Epithelial cell of proximal tubule (primary cell): ENCODE results near the gene C1QTNF1. TPM values are rescaled to one million over a fixed set of nuclear protein-coding genes. Genes with fewer than 3 reads are reported as not detected.

ENCODE experiments used
- DNase-seq: peaks from one replicate; pipeline ENCODE4 v3.0.0-alpha.2; 2011; ENCODE audit warnings: low read depth
- H3K4me3 ChIP-seq: 2 replicates; pipeline ENCODE4 v1.5.1; 2011; ENCODE audit warnings: low read depth, mild to moderate bottlenecking, low read length
- total RNA-seq: library from RNA; depleted of rRNA; stranded (reverse); fragments of >200 nt; gene quantifications from 2 replicates; pipeline ENCODE4 v1.2.3, GENCODE V29; 2015
- TF ChIP-seq, protein P1 (sequence below): conservative IDR thresholded peaks from 2 replicates; pipeline ENCODE4 v1.5.1; 2012; ENCODE audit warnings: low read depth, mild to moderate bottlenecking, low read length

C1QTNF1 gene
- total RNA-seq, 1 donor from 2014 or later, result 2.1 TPM

DNA sequence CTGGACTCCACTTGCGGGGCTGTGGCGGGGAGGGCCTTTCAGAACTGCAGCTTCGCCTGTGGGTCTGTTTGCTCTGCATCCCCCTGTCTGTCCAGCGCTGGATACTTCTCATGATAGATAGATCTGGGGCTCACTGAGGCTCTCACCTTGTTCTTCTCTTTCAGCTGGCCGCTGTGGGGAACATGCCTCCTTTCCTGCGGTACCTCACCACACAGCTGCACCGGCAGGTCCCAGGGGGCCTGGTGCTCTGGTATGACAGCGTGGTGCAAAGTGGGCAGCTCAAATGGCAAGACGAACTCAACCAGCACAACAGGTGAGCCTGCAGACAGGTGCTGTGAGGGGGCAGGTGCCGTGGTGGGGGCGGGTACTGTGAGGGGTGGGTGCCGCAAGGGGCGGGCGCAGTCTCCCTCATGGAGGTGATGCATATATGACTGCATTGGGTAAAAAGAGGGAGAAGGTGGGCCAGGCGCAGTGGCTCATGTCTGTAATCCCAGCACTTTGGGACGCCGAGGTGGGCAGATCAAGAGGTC lies 56.9 kb downstream of the C1QTNF1 start:
- DNase-seq, result no peak
- TF ChIP-seq, protein P1, sequence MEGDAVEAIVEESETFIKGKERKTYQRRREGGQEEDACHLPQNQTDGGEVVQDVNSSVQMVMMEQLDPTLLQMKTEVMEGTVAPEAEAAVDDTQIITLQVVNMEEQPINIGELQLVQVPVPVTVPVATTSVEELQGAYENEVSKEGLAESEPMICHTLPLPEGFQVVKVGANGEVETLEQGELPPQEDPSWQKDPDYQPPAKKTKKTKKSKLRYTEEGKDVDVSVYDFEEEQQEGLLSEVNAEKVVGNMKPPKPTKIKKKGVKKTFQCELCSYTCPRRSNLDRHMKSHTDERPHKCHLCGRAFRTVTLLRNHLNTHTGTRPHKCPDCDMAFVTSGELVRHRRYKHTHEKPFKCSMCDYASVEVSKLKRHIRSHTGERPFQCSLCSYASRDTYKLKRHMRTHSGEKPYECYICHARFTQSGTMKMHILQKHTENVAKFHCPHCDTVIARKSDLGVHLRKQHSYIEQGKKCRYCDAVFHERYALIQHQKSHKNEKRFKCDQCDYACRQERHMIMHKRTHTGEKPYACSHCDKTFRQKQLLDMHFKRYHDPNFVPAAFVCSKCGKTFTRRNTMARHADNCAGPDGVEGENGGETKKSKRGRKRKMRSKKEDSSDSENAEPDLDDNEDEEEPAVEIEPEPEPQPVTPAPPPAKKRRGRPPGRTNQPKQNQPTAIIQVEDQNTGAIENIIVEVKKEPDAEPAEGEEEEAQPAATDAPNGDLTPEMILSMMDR, result no peak
- H3K4me3 ChIP-seq, result no peak overlapping the region

DNA sequence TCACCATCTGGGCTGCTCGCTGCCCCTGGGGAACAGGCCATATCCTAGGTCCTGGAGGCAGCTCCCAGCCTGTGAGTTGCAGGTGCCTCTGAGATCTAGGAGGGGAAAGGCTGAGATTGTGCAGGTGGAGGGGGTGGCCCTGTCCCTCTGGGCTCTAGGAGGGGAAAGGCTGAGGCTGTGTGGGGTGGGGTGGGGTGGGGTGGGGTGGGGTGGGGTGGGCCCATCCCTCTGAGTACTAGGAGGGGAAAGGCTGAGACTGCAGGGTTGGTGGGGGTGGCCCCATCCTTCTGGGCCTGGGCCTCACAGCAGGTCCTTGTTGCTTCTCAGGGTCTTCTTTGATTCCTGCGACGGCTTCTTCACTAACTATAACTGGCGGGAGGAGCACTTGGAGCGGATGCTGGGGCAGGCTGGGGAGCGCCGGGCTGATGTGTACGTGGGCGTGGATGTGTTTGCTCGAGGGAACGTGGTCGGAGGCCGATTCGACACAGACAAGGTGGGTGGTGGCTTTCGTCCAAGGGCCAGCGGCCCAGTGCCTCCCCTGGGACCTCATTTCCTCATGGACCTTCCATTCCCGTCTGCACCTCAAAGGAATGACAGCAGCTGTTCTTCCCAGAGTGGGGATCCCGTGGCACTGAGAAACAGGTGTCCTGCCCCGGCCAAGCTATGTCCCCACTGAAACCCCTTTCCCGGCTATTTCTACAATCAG lies 57.8 kb downstream of the C1QTNF1 start:
- no peak overlapping the region for H3K4me3 ChIP-seq
- TF ChIP-seq, protein P1, result no peak
- no peak for DNase-seq

GRCh38 chr17:79082311-79083190 lies 58.6 kb downstream of the C1QTNF1 start:
- no peak for DNase-seq
- TF ChIP-seq, protein P1, result peak; percentile 71
- no peak overlapping the region for H3K4me3 ChIP-seq

- DNase-seq, result no peak
- TF ChIP-seq, protein P1, result no peak
- H3K4me3 ChIP-seq, result no peak overlapping the region
Measured at GRCh38 chr17:79083191-79083971, 59.4 kb downstream of the C1QTNF1 start.

GRCh38 chr17:79084291-79085153 lies 60.6 kb downstream of the C1QTNF1 start:
- no peak overlapping the region for H3K4me3 ChIP-seq
- TF ChIP-seq, protein P1, result no peak

More at GRCh38 chr17:79084291-79085153, 60.6 kb downstream of the C1QTNF1 start:
- DNase-seq, result no peak
